Glomerular visceral epithelial cell (primary cell): ENCODE data around the gene LRP10.
"Not testable (repeated sequence)": the region's sequence is repeated elsewhere in the genome, so short reads cannot be mapped to it uniquely, and the experiment has no call there.

Experiments used
- DNase-seq: peaks from one replicate; pipeline ENCODE4 v3.0.0-alpha.2; 2016; ENCODE audit errors: extremely low spot score

Gene LRP10

GRCh38 chr14:22842211-22843122 is 29.1 kb upstream of the LRP10 start:
- DNase-seq = no peak

GRCh38 chr14:22843123-22843925 is 28.2 kb upstream of the LRP10 start:
- no peak for DNase-seq

- no peak for DNase-seq
Measured at GRCh38 chr14:22844221-22845102, 27.1 kb upstream of the LRP10 start.

GRCh38 chr14:22845103-22845394 is 26.5 kb upstream of the LRP10 start:
- no peak for DNase-seq

- no peak for DNase-seq
Measured at GRCh38 chr14:22845821-22846625, 25.5 kb upstream of the LRP10 start.

- DNase-seq = no peak
Measured at GRCh38 chr14:22846811-22847307, 24.7 kb upstream of the LRP10 start.

GRCh38 chr14:22847661-22848341 is 23.7 kb upstream of the LRP10 start:
- DNase-seq = peak; percentile 67

GRCh38 chr14:22848351-22849164 is 23.0 kb upstream of the LRP10 start:
- peak; percentile 81 for DNase-seq

GRCh38 chr14:22849212-22849819 is 22.2 kb upstream of the LRP10 start:
- peak; percentile 51 for DNase-seq

- DNase-seq = peak; percentile 96
Measured at GRCh38 chr14:22850944-22851764, 20.4 kb upstream of the LRP10 start.

GRCh38 chr14:22852178-22852577 is 19.4 kb upstream of the LRP10 start:
- DNase-seq = not testable (repeated sequence)

- DNase-seq = no peak
Measured at GRCh38 chr14:22852599-22852939, 19.0 kb upstream of the LRP10 start.

GRCh38 chr14:22852940-22853767 is 18.4 kb upstream of the LRP10 start:
- peak; percentile 92 for DNase-seq

GRCh38 chr14:22854296-22854695 is 17.2 kb upstream of the LRP10 start:
- not testable (repeated sequence) for DNase-seq

GRCh38 chr14:22854963-22855724 is 16.4 kb upstream of the LRP10 start:
- DNase-seq = no peak

- no peak for DNase-seq
Measured at GRCh38 chr14:22856428-22856827, 15.1 kb upstream of the LRP10 start.

- not testable (repeated sequence) for DNase-seq
Measured at GRCh38 chr14:22860377-22860776, 11.2 kb upstream of the LRP10 start.
